ENCODE results near the gene BRK1. TPM values are rescaled to one million over a fixed set of nuclear protein-coding genes. Genes with fewer than 3 reads are reported as not detected.
"Not testable (repeated sequence)": the region's sequence is repeated elsewhere in the genome, so short reads cannot be mapped to it uniquely, and the experiment has no call there.

The BRK1 gene
- total RNA-seq, 2 donors from 2014 or later = 93.3 to 111 TPM

DNA sequence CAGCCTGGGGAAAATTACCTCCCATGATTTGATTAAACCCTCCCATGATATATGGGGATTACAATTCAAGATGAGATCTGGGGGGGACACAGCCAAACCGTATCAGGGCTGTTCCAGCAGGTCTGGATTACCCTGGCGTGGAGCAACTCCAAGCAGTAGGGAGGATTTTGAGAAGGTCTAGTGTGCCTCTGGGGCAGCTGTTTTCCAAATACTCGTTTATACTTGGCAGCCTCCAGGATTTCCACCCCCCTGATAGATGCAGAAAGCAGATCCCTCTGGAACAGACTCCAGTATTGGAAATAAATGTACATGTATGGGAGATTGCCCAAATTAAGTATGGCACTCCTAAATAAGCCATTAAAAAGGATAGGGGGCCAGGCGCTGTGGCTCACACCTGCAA, 41.6 kb downstream of the BRK1 start:
- H3K27ac Mint-ChIP-seq = no peak overlapping the region
- H3K4me1 Mint-ChIP-seq = no peaks in the 10 kb centered on the region
- ATAC-seq (replicated peaks) = no peak
- no peaks in the 10 kb centered on the region for H3K27me3 Mint-ChIP-seq
- H3K4me3 Mint-ChIP-seq = no peak overlapping the region
- H3K9me3 Mint-ChIP-seq = no peaks in the 10 kb centered on the region
- peaks cover 29% of the 10 kb centered on the region for H3K36me3 Mint-ChIP-seq (ENCODE audit: low read depth)

- ATAC-seq (replicated peaks); H3K9me3 Mint-ChIP-seq; H3K4me3 Mint-ChIP-seq; H3K4me1 Mint-ChIP-seq; H3K27me3 Mint-ChIP-seq; H3K27ac Mint-ChIP-seq: not testable (repeated sequence)
- H3K36me3 Mint-ChIP-seq (ENCODE audit: low read depth) = peaks cover 14% of the 10 kb centered on the region
These were observed 43.1 kb downstream of the BRK1 start for GRCh38 chr3:10158555-10158954.

GRCh38 chr3:10160346-10160745, 44.9 kb downstream of the BRK1 start:
- H3K9me3 Mint-ChIP-seq = no peaks in the 10 kb centered on the region

DNA sequence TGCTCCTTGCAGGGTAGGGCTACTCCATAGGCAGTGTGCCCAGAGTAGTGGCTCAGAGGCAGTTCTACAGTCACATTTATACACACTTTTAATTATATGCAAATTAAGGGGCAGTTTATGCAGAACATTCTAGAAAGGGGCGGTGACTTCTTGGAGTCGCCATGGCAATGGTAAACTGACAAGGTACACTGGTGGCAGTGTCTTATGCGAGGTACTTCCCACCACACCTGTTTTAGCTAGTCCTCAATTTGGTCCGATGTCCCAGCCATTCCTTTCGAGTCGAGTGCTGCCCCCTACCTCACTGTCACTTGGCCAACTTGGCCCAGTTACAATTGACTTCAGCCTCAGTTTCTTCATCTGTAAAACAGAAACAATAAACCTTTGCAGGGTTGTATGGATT, 45.5 kb downstream of the BRK1 start:
- no peak overlapping the region for H3K27ac Mint-ChIP-seq
- no peak overlapping the region for H3K4me3 Mint-ChIP-seq
- H3K4me1 Mint-ChIP-seq = peaks cover under 1% of the 10 kb centered on the region

More at GRCh38 chr3:10160346-10160745, 44.9 kb downstream of the BRK1 start:
- Mint-ChIP-seq H3K4me1 (no peaks in the 10 kb centered on the region), H3K4me3 (no peak overlapping the region), H3K27ac (no peak overlapping the region), H3K27me3 (no peaks in the 10 kb centered on the region), H3K36me3 (ENCODE audit: low read depth) (no peaks in the 10 kb centered on the region)
- no peak for ATAC-seq (replicated peaks)

GRCh38 chr3:10162185-10162584, 46.7 kb downstream of the BRK1 start:
- H3K36me3 Mint-ChIP-seq (ENCODE audit: low read depth) = no peaks in the 10 kb centered on the region
- no peak overlapping the region for H3K4me3 Mint-ChIP-seq
- no peak for ATAC-seq (replicated peaks)
- no peaks in the 10 kb centered on the region for H3K27me3 Mint-ChIP-seq
- H3K4me1 Mint-ChIP-seq = peaks cover 5% of the 10 kb centered on the region
- no peak overlapping the region for H3K27ac Mint-ChIP-seq
- H3K9me3 Mint-ChIP-seq = no peaks in the 10 kb centered on the region

More for the DNA sequence above, 45.5 kb downstream of the BRK1 start:
- no peaks in the 10 kb centered on the region for H3K27me3 Mint-ChIP-seq
- no peak for ATAC-seq (replicated peaks)
- H3K36me3 Mint-ChIP-seq (ENCODE audit: low read depth) = no peaks in the 10 kb centered on the region
- H3K9me3 Mint-ChIP-seq = no peaks in the 10 kb centered on the region

DNA sequence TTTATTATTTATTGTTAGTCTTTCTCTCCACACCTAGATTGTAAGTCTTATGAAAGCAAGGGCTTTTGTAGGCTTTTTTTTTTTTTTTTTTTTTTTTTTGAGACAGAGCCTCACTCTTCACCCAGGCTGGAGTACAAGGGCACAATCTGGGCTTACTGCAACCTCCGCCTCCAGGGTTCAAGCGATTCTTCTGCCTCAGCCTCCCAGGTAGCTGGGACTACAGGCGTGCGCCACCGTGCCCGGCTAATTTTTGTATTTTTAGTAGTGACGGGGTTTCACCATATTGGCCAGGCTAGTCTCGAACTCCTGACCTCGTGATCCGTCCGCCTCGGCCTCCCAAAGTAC, 48.7 kb downstream of the BRK1 start:
- H3K27me3 Mint-ChIP-seq; H3K9me3 Mint-ChIP-seq; ATAC-seq (replicated peaks); H3K27ac Mint-ChIP-seq; H3K36me3 Mint-ChIP-seq (ENCODE audit: low read depth): not testable (repeated sequence)
- H3K4me3 Mint-ChIP-seq = peak overlapping the region; percentile 69
- H3K4me1 Mint-ChIP-seq = peaks cover 12% of the 10 kb centered on the region

GRCh38 chr3:10164546-10165393, 49.3 kb downstream of the BRK1 start, which contains the start of gene IRAK2:
TSS of gene IRAK2 (plus strand) at chr3:10164919. CDS start at chr3:10164955, 36 bp downstream.
- peaks cover 12% of the 10 kb centered on the region for H3K4me1 Mint-ChIP-seq
- peaks cover 5% of the 10 kb centered on the region for H3K9me3 Mint-ChIP-seq
- peaks cover 5% of the 10 kb centered on the region for H3K36me3 Mint-ChIP-seq (ENCODE audit: low read depth)
- ATAC-seq (replicated peaks) = peak; percentile 91
- H3K27ac Mint-ChIP-seq = no peak within 1 kb of the TSS
- peak within 1 kb of the TSS; percentile 69 for H3K4me3 Mint-ChIP-seq
- no peaks in the 10 kb centered on the region for H3K27me3 Mint-ChIP-seq

DNA sequence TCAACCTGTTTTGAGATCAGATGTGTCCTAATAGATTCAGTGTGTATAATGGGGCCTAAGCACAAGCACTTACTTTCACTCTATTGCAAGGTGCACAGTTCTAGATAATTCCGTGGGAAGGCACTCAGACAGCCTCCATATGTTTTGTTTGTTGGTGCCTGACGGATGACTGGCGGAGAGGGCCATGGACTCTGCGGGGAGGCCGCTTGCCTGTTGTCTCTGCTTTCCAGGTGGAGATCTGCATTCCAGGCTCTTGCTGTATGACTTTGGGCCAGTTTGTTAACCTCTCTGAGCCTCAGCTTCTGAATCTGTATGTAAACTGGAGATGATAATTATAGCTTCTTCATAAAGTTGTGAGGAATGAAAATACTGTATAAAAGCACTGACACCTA, 50.7 kb downstream of the BRK1 start:
- Mint-ChIP-seq H3K36me3 (ENCODE audit: low read depth) (peaks cover 5% of the 10 kb centered on the region), H3K27ac (peak overlapping the region; percentile 43), H3K9me3 (peaks cover 5% of the 10 kb centered on the region), H3K4me3 (peak overlapping the region; percentile 69), H3K4me1 (peaks cover 12% of the 10 kb centered on the region), H3K27me3 (no peaks in the 10 kb centered on the region)
- ATAC-seq (replicated peaks) = no peak

DNA sequence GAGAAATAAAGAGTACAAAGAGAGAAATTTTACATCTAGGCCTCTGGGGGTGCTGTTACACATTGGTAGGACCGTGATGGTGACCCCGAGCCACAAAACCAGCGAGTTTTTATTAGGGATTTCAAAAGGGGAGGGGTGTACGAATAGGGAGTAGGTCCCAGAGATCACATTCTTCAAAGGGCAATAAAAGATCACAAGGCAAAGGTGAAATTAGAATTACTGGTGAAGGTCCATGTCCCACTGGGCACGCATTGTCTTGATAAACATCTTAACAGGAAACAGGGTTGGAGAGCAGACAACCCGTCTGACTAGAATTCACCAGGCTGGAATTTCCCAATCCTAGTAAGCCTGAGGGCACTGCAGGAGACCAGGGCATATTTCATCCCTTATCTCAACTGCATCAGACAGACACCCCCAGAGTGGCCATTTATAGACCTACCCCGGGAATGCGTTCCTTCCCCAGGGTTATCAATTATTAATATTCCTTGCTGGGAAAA, 53.6 kb downstream of the BRK1 start:
- no peak for ATAC-seq (replicated peaks)
- H3K4me3 Mint-ChIP-seq = no peak overlapping the region
- H3K4me1 Mint-ChIP-seq = peaks cover 12% of the 10 kb centered on the region
- peaks cover 5% of the 10 kb centered on the region for H3K36me3 Mint-ChIP-seq (ENCODE audit: low read depth)
- H3K27me3 Mint-ChIP-seq = no peaks in the 10 kb centered on the region
- no peak overlapping the region for H3K27ac Mint-ChIP-seq
- H3K9me3 Mint-ChIP-seq = peaks cover 5% of the 10 kb centered on the region

DNA sequence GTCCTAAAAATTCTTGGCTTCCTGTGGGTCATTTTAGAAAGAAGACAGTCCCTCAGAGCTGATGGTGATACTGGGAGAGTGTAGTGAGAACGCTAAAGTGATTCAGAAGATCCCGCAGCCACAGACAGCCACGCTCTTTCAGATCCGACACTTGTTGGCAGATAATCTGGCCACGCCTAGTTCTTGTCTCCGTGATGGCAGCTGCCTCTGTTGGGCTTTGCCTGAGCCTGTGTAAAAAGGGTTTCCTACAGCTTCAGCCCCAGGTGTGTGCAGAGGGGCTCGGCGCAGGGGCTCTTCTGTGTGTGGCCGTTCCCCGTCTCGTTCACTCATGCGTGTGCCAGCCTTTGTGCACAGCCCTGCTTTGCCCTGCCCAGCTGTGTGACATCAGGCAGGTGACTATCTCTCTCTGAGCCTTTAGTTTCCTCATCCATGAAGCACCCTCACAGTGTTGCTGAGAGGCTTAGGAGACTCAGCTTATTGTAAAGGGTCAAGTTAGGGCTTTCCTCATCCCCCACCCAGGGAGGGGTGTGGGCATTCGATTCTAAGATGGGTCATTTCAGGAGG, 55.5 kb downstream of the BRK1 start:
- H3K27ac Mint-ChIP-seq = no peak overlapping the region
- H3K9me3 Mint-ChIP-seq = peaks cover 5% of the 10 kb centered on the region
- peaks cover 10% of the 10 kb centered on the region for H3K4me1 Mint-ChIP-seq
- no peaks in the 10 kb centered on the region for H3K27me3 Mint-ChIP-seq
- no peak overlapping the region for H3K4me3 Mint-ChIP-seq
- ATAC-seq (replicated peaks) = no peak
- H3K36me3 Mint-ChIP-seq (ENCODE audit: low read depth) = peaks cover 8% of the 10 kb centered on the region

- Mint-ChIP-seq H3K9me3 (peaks cover 5% of the 10 kb centered on the region), H3K27ac (peak overlapping the region; percentile 76), H3K36me3 (ENCODE audit: low read depth) (peaks cover 11% of the 10 kb centered on the region), H3K27me3 (no peaks in the 10 kb centered on the region), H3K4me1 (peaks cover 6% of the 10 kb centered on the region), H3K4me3 (peak overlapping the region; percentile 41)
- peak; percentile 64 for ATAC-seq (replicated peaks)
These were observed 57.8 kb downstream of the BRK1 start for GRCh38 chr3:10173095-10173925.

DNA sequence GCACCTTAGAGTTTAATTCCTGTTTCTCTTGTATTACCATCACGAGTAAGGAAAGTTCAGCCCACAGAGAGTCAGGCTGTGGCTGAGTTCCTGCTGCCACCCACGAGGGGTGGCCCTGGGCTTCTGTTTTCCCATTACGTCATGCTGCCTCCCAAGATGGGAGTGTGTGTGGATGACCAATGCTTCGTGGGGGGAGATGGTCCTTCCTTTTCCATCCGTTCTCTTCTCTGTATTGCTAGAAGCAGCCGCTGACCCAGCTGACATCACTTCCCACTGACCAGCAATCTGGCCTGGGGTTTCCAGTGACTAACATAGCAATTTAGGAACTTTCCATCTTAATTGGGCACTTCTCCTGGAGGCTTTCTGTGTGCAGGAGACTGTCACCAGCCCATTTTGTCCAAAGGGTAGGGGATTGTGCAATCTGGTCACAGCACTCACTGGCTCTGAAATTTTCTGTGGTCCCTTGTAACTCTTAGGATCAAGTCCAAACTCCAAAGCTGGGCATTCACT, 58.5 kb downstream of the BRK1 start:
- Mint-ChIP-seq H3K9me3 (no peaks in the 10 kb centered on the region), H3K4me3 (peak overlapping the region; percentile 41), H3K36me3 (ENCODE audit: low read depth) (peaks cover 10% of the 10 kb centered on the region), H3K27ac (peak overlapping the region; percentile 76), H3K4me1 (peaks cover 1% of the 10 kb centered on the region), H3K27me3 (no peaks in the 10 kb centered on the region)
- ATAC-seq (replicated peaks) = peak; percentile 79

- not testable (repeated sequence) for ATAC-seq (replicated peaks); H3K27me3 Mint-ChIP-seq; H3K4me3 Mint-ChIP-seq; H3K4me1 Mint-ChIP-seq; H3K27ac Mint-ChIP-seq; H3K9me3 Mint-ChIP-seq
- H3K36me3 Mint-ChIP-seq (ENCODE audit: low read depth) = peaks cover 22% of the 10 kb centered on the region
These were observed 59.9 kb downstream of the BRK1 start for GRCh38 chr3:10175334-10175733.

- H3K27ac Mint-ChIP-seq; H3K9me3 Mint-ChIP-seq; ATAC-seq (replicated peaks); H3K4me1 Mint-ChIP-seq; H3K27me3 Mint-ChIP-seq; H3K4me3 Mint-ChIP-seq: not testable (repeated sequence)
- H3K36me3 Mint-ChIP-seq (ENCODE audit: low read depth) = peaks cover 22% of the 10 kb centered on the region
These were observed 60.7 kb downstream of the BRK1 start for GRCh38 chr3:10176150-10176549.
